GM19351 (cell line): ENCODE data around the gene ACSL6.

ENCODE experiments used
- ATAC-seq: cut with Tn5 transposase; IDR thresholded peaks from one replicate; pipeline ENCODE4 v1.9.1; 2021; ENCODE audit warnings: mild to moderate bottlenecking, moderate library complexity; ENCODE audit not compliant: unreplicated experiment

Gene ACSL6

GRCh38 chr5:132049559-132049958 is 38.1 kb upstream of the ACSL6 start:
- no peak for ATAC-seq

- no peak for ATAC-seq
Measured at GRCh38 chr5:132049093-132049492, 37.6 kb upstream of the ACSL6 start.

- no peak for ATAC-seq
Measured at GRCh38 chr5:132046880-132047299, 35.4 kb upstream of the ACSL6 start.

- no peak for ATAC-seq
Measured at GRCh38 chr5:132044207-132044606, 32.7 kb upstream of the ACSL6 start.

GRCh38 chr5:132037353-132037752 is 25.9 kb upstream of the ACSL6 start:
- ATAC-seq, result no peak

- ATAC-seq, result no peak
Measured at GRCh38 chr5:132033122-132033521, 21.7 kb upstream of the ACSL6 start.

GRCh38 chr5:132032196-132032595 is 20.7 kb upstream of the ACSL6 start:
- no peak for ATAC-seq

- no peak for ATAC-seq
Measured at GRCh38 chr5:132030610-132031009, 19.2 kb upstream of the ACSL6 start.

GRCh38 chr5:132029609-132030330 is 18.3 kb upstream of the ACSL6 start:
- no peak for ATAC-seq

- peak; percentile 65 for ATAC-seq
Measured at GRCh38 chr5:132027027-132027426, 15.6 kb upstream of the ACSL6 start.

GRCh38 chr5:132026516-132027008 is 15.1 kb upstream of the ACSL6 start:
- no peak for ATAC-seq

- no peak for ATAC-seq
Measured at GRCh38 chr5:132025403-132025971, 14.0 kb upstream of the ACSL6 start.

GRCh38 chr5:132024789-132025402 is 13.4 kb upstream of the ACSL6 start:
- ATAC-seq, result no peak

- ATAC-seq, result no peak
Measured at GRCh38 chr5:132024117-132024435, 12.6 kb upstream of the ACSL6 start.

GRCh38 chr5:132023258-132024116 is 12.0 kb upstream of the ACSL6 start:
- ATAC-seq, result no peak

GRCh38 chr5:132022737-132023136 is 11.3 kb upstream of the ACSL6 start:
- no peak for ATAC-seq

- ATAC-seq, result no peak
Measured at GRCh38 chr5:132021654-132022053, 10.2 kb upstream of the ACSL6 start.

GRCh38 chr5:132020568-132021339 is 9.3 kb upstream of the ACSL6 start:
- peak; percentile 18 for ATAC-seq

GRCh38 chr5:132019857-132020555 is 8.5 kb upstream of the ACSL6 start:
- ATAC-seq, result peak; percentile 95

GRCh38 chr5:132019337-132019736 is 7.9 kb upstream of the ACSL6 start:
- ATAC-seq, result no peak
